K562 (cell line): Measurements from ENCODE around the gene MANEAL. TPM values are rescaled to one million over a fixed set of nuclear protein-coding genes. Genes with fewer than 3 reads are reported as not detected.

Source experiments
- CUX1 ChIP-seq: fragments of 200-800 bp; sonication (Bioruptor generic); IDR thresholded peaks from 2 replicates; pipeline ENCODE4 v1.6.1; 2016; ENCODE audit warnings: missing genetic modification characterization, missing compliant biosample characterization
- MITF ChIP-seq: IDR thresholded peaks from 2 replicates; pipeline ENCODE4 v1.6.1; 2014; ENCODE audit warnings: antibody characterized with exemption
- POU5F1 ChIP-seq: fragments of 150-350 bp; IDR thresholded peaks from 2 replicates; pipeline ENCODE4 v1.6.1; 2014; ENCODE audit warnings: borderline replicate concordance, low read length, low read depth, mild to moderate bottlenecking; ENCODE audit not compliant: partially characterized antibody
- PRPF4 ChIP-seq: fragments of 200-400 bp; formaldehyde crosslinking; IDR thresholded peaks from one replicate; pipeline ENCODE4 v1.6.1; 2017; ENCODE audit warnings: low read length, low read depth, mild to moderate bottlenecking; ENCODE audit not compliant: insufficient read depth, poor library complexity, severe bottlenecking
- REST ChIP-seq, 2 experiments: fragments of 450-650 bp; formaldehyde crosslinking in 1 of 2; IDR thresholded peaks; 2 replicates each; pipeline versions ENCODE4 v1.4.0 to v1.6.1; 2014 to 2020; ENCODE audit warnings: mild to moderate bottlenecking in 2 of 2, borderline replicate concordance in 1 of 2, low read depth in 1 of 2
- SNRNP70 ChIP-seq: fragments of 200-400 bp; formaldehyde crosslinking; optimal IDR thresholded peaks from 2 replicates; pipeline ENCODE3; 2017; ENCODE audit warnings: low read depth, low read length
- ZNF253 ChIP-seq: fragments of 250-450 bp; sonication (Bioruptor Pico); conservative IDR thresholded peaks from 2 replicates; pipeline ENCODE4 v1.6.1; 2021; ENCODE audit warnings: mild to moderate bottlenecking
- ZNF655 ChIP-seq: fragments of 250-450 bp; sonication (Bioruptor Pico); IDR thresholded peaks from 2 replicates; pipeline ENCODE4 v1.5.0; 2021
- ZNF76 ChIP-seq: fragments of 250-450 bp; sonication (Bioruptor Pico); IDR thresholded peaks from 2 replicates; pipeline ENCODE4 v1.4.0; 2020; ENCODE audit warnings: mild to moderate bottlenecking, moderate library complexity, borderline replicate concordance
- ZSCAN32 ChIP-seq: fragments of 450-650 bp; formaldehyde crosslinking; IDR thresholded peaks from 2 replicates; pipeline ENCODE4 v1.4.0; 2020; ENCODE audit warnings: mild to moderate bottlenecking, moderate library complexity
- polyA plus RNA-seq, 8 experiments: library from polyadenylated mRNA; depleted of rRNA in 4 of 8; stranded (reverse) in 5 of 8; unstranded in 3 of 8; fragments of >200 nt; fragmentation: Nextera tagmentation in 2 of 8; fragmentation: Illumina TruSeq in 1 of 8; extraction: Ambion mirVana in 2 of 8; extraction: Trizol in 1 of 8; gene quantifications; 2 replicates each; pipeline versions ENCODE4 v1.2.1 to v1.2.3, GENCODE V29; 2011 to 2014; ENCODE audit warnings: inconsistent platforms in 1 of 8, missing spikeins in 1 of 8
- total RNA-seq, 7 experiments: library from RNA; depleted of rRNA in 6 of 7; stranded (reverse); fragments of >200 nt in 6 of 7; fragmentation: Illumina TruSeq in 2 of 7; extraction: Trizol in 2 of 7; gene quantifications; 2 replicates each; pipeline versions ENCODE4 v1.2.1 to v1.2.3, GENCODE V29; 2011 to 2021; ENCODE audit warnings: low replicate concordance in 1 of 7

The MANEAL gene
- total and polyA plus RNA-seq, 9 of the 15 experiments (the other 6 are each of a cell fraction or from before 2014, with no cell fraction given) = 0.37 to 3.2 (median 1.2) TPM

- peak; percentile 100 for TF ChIP-seq REST (IDR thresholded peaks at IDR 0.05; ENCODE audit: borderline replicate concordance)
- TF ChIP-seq REST (CRISPR knock-in tag; IDR thresholded peaks at IDR 0.05; ENCODE audit: low read depth) = peak; percentile 99
- TF ChIP-seq ZSCAN32 = no peak
- TF ChIP-seq ZNF655 (CRISPR knock-in tag) = no peak
- TF ChIP-seq PRPF4 = no peak
- TF ChIP-seq ZNF253 (CRISPR knock-in tag) = no peak
- TF ChIP-seq MITF = no peak
- TF ChIP-seq POU5F1 = no peak
- TF ChIP-seq ZNF76 = no peak
- TF ChIP-seq CUX1 = no peak
- no peak for TF ChIP-seq SNRNP70
Observed at GRCh38 chr1:37764414-37764825, 29.2 kb upstream of the MANEAL start (continued).
